GM21447 (cell line): Measurements from ENCODE around the gene ZNF43.
"Not testable (repeated sequence)": the region's sequence is repeated elsewhere in the genome, so short reads cannot be mapped to it uniquely, and the experiment has no call there.

Experiments used
- ATAC-seq: cut with Tn5 transposase; IDR thresholded peaks from one replicate; pipeline ENCODE4 v1.9.1; 2021; ENCODE audit not compliant: unreplicated experiment

The ZNF43 gene

DNA sequence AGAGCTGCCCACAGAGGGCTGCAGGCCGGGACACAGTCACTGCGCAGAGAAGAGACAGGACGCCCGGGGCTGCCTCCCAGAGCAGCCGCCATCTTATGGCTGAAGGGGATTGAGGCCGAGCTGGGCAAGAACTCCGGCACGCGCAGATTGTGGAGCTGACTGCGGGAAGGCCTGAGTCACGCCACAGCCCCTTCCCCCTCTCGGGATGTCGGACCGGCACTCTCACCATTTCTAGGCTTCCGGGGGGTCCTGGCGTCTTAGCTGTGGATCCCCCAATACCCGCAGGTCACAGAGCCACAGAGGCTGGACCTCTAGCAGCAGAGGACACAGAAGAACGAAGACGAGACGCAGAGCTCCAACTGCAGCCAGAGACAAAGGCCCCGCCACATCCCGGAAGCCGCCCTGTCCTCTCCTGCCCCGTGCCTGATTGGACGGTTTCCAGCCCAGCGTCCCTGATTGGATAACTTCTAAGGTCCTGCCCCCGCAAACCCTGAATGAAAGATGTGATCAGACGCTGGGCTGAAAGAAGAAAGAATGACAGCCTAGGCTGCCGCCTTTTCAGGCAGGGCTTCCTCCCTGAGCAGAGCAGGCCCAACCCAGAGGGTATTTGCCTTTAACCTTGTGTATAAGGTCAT is at the start of gene ZNF43:
TSS of gene ZNF43 (minus strand) at position 373 of the 635 bp plus-strand sequence. CDS start at position 229, 144 bp downstream.
- ATAC-seq, result peak; percentile 95

DNA sequence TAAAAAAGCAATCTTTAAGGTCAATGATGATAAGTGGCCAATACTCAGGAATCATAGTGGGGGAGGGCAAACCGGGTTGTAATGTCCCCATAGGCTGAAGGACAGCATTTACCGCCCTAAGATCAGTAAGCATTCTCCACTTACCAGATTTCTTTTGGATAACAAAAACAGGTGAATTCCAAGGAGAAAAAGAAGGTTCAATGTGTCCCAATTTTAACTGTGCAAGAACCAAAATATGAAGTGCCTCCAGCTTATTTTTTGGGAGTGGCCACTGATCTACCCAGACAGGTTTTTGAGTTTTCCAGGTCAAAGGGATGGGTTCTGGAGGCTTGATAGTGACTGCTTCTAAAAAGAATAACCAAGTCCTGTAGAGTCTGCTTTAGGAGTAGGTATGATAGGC is 49.5 kb upstream of the ZNF43 start:
- not testable (repeated sequence) for ATAC-seq

DNA sequence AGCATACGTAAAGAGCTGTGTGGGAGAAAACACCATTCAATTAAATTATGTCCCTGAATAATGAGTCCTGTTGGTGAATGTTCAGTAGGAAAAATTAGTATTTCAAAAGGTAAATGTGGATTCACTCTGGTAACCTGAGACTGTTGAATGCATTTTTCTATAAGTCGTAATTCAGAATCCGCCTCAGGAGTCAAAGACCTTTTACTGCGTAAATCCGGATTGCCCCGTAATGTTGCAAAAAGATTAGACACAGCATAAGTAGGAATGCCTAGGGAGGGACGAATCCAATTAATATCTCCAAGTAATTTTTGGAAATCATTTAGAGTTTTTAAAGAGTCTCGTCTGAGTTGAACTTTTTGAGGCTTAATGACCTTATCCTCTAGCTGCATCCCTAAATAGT is 48.8 kb upstream of the ZNF43 start:
- ATAC-seq, result not testable (repeated sequence)

DNA sequence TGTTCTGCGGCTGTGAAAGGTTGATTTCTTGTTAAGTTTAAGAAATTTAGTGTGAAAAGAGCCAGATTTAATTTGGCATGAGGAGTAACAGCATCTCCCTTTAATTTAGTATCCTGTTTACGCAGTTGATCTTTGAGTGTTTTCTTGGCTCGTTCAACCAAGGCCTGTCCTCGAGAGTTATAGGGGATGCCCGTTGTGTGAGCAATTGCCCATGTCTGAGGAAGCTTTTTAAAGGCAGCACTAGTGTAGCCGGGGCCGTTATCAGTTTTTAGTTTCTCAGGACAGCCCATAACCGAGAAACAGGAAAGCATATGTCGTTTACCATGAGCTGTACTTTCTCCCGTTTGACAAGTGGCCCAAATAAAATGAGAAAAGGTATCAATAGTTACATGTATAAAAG is 47.5 kb upstream of the ZNF43 start:
- no peak for ATAC-seq

DNA sequence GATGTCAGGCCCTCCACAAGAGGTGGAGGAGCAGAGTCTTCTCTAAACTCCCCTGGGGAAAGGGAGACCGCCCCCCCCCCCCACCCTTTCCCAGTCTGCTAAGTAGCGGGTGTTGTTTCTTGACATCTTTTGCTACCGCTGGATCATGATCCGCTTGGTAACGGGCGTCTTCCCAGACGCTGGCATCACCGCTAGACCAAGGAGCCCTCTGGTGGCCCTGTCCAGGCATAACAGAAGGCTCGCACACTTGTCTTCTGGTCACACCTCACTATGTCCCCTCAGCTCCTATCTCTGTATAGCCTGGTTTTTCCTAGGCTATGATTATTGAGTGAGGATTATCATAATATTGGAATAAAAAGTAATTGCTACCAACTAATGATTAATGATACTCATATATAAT is 44.8 kb upstream of the ZNF43 start:
- not testable (repeated sequence) for ATAC-seq

DNA sequence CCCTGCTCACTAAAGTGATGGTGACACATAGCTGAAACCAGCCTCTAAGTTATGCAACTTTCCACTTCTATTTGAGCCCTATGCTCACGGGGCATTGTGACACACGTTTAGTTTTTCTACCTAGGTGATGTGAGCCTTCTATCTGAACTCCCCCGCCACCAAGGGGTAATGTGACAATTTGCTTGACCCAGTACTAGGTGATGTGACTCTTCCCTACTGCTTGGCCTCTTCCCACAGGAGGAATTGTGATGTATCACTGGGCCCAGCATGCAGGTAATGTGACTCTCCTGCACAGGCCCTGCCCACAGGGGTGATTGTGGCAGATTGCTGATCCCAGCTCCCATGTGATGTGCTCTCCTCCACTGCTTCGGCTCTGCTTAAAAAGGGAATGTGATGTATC is 42.7 kb upstream of the ZNF43 start:
- no peak for ATAC-seq

DNA sequence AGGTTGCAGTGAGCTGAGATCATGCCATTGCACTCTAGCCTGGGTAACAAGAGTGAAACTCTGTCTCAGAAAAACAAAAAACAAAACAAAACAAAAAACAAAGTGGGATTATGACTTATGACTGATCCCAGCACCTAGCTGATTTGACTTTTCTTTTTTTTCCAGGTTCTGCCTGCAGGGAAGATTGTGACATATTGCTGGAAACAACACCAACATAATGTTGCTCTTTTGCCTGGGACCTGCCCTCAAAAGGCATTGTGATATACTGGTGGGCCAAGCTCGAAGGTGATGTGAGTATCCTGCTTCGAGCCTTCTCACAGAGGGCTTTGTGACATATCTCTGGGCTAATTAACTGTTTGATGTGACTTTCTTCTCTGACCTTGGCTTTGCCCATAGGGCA is 42.0 kb upstream of the ZNF43 start:
- ATAC-seq, result no peak

DNA sequence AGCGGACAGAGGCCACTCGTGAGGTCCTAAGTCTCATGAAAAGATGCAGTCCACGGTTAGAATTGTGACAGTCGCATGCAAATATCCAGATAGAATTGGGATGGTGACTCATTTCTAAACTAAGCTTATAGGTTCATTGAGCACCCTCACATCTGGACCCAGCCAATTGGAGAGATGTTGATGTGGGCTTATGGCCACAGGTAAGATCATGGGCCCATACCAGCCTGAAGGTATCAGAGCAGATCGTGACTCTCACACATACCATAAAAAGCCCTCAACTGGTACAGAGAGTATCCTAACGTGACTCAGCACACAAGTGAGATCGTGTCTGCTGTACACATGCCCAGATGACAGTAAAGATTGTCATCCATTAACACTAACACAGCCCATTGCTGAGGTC is 40.6 kb upstream of the ZNF43 start:
- ATAC-seq, result not testable (repeated sequence)

DNA sequence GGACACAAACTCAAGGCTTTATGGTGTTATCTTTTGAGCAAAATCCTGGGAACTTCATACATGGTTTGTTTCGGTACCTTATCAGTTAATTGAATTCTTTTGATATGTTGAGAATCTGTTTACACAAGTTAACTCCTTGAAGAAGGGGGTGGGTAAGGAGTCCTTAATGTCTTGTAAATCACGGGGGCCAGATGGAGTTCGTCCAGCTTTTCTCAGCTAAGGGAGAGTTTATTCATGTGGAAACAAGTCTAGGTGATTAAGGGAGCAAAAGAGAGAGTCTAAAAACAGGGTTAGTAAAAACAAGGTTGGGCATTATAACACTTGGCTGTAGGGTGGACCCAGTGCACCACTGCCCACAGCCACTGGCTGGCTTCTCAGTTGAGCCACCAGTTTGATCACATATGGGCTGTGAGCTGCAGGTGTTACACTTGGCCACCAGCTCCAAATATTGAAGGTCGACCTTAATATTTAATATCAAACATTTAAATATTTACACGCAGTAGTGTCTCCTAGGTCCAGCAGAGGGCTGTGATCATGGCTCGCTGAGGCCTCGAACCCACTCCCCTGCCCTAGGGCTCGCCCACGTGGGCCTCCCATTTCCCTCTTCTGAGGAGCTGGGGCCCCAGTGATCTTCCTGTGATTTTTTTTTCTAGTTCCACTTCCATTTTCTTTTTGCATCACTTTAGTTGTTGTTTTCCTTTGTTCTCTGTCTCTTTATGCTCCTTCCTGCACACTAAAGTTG is 21.0 kb upstream of the ZNF43 start:
- no peak for ATAC-seq

DNA sequence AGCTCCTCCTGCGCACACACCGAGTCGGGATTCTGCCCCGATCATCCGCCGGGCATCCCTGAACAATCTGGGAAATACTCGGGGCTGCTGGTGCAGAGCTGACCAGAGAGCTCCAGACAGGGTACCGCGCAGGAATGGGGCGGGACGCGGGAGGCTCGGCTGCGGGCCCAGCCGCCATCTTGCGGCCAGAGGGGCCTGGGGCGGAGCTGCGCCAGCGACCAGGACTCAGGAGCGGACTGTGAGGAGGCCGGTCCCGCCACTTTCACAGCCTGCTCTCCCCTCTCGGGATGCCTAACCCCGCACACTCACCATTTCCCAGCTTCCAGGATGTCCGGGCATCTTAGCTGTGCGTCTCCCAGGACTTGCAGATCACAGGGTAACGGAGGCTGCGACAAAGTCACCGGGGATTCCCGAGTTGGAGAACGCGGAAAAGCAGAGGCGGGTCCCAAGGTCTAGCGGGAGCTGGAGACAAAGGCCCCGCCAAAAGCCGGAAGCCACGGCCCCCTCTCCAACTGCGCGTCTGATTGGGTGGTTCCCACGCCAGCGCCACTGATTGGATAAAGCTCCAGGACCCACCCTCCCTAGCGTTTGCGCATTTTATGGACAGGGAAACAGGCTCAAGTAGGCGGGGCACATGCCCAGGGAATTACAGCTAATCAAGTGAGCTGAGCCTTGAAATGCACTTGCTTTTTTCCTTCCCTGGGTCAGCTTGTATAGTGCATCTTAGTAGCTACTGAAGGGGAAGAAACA is 15.8 kb upstream of the ZNF43 start:
- ATAC-seq, result peak; percentile 96

DNA sequence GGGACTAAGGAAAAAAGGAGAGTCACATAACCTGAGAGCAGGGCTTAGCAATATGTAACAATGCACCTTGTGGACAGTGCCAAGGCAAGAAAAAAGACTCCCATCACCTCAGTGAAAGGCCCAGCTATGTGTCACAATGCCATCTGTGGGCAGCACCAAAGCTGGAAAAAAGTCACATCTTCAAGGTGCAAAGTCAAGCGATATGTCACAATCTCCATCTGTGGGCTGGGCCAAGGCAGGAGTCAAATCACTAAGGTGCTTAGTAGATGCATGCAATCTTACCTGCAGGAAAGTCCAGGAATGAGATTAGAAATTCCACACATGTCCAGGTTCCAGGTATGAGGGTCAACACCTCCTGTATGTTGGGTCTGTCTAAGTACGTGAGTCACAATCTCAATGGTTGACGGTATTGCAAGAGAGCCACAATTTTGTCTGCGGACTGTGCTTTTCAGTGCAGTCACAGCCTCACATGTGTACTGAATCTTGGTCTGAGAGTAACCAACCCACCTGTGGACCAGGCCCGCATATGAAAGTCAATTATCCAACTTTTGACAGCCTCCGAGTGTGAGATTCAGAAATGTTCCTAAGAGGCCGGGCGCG is 14.8 kb upstream of the ZNF43 start:
- no peak for ATAC-seq

DNA sequence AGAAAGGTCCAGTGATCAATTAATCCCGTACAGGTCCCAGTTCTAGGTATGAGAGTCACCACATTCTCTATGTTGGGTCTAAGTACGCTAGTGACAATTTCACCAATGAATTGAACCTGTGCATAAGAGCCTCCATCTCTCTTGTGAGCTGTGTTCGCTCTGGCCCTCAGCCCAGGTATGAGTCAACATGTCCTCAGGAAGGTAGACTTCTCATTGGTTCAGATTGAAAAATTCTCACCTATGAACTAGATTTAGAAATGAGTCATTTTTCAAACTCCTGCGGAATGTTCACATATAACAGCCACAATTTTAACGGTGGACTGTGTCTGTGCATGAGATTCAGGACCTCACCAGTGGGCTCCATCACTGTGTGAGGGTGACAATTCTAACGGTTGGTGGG is 12.7 kb upstream of the ZNF43 start:
- no peak for ATAC-seq

DNA sequence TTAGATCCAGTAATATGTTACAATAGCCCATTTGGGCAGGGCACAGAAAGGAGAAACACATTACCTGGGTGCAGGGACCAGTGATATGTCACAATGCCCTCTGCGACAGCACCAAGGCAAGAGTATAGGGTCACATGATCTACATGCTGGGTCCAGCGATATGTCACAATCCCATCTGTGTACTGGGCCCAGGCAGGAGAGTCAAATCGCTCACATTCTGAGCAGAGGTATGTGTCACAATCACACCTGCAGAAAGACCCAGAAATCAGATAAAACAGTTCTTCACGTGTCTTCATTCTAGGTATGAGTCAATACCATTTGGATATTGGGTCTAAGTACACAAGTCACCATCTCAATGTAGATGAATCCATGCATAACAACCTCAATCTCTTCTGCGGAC is 7.1 kb upstream of the ZNF43 start:
- no peak for ATAC-seq

DNA sequence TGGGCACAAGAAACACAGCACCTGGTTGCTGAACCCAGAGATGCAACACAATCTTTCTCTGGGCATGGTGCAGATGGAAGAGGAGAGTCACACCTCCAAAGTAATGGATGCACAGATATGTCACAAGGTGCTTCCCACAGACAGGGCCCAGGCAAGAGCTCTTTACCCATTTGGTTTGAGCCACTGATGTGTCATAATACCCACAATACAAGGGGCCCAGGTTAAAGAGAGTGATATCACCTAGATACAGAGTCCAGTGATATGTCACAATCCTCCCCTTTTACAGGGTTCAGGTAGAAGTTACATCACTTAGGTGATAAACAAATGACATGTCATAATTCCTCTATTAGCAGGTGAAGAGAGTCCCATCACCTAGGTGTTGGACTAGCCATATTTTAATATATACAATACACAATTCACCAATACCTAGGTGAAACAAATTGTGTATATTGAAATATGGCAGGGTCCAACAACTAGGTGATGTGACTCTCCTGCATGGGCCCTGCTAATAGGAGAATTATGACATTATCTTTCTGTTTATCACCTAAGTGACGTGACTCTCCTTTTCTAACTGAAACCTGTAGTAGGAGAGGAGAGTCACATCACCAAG is 5.6 kb upstream of the ZNF43 start:
- no peak for ATAC-seq

DNA sequence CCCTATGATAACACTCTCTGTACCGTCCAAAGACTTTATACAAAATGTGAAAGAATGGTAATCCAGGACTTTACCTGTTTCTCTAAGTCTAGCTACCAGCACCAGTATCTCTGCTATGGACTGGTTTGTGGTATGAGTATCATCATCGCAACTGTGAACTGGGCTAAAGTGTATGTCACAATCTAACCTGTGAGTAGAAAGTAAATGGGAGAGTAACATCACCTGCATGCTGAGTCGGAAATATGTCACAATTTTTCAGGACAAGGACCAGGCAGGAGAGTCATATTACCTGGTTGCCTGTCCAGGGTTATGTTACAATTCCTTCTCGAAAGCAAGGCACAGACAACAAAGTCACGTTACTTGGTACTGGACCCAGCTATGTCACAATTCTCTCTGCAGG is 5.1 kb upstream of the ZNF43 start:
- no peak for ATAC-seq

DNA sequence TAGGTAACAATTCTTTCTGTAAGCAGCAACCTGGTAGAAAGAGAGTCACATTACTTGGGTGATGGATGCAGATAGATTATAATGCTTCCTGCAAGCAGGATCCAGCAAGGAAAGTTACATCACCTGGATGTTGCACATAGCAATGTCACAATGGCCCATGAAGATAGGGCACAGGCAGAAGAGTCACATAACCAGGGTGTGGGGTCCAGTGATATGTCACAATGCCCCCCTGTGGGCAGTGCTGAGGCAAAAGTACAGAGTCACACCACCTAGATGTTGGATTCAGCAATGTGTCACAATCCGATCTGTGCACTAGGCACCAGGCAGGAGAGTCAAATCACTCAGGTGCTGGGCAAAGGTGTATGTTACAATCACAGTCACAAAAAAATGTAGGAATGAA is 4.0 kb upstream of the ZNF43 start:
- ATAC-seq, result no peak

DNA sequence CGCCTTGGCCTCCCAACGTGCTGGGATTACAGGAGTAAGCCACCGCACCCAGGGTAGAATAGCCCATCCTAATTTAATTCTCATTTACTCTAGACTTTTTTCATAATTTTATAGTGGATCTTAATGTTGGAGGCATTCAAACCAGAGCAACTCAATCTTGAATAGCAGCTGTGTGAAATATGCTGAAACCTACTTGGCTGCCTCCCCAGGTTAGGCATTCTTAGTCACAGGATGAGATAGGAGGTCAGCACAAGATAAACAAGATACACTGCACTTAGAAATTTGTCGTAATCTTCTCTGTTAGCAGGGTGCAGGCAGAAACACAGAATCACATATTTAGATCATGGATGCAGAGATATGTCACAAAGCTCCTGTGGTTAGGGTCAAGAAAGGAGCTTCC is 2.7 kb upstream of the ZNF43 start:
- ATAC-seq, result no peak

DNA sequence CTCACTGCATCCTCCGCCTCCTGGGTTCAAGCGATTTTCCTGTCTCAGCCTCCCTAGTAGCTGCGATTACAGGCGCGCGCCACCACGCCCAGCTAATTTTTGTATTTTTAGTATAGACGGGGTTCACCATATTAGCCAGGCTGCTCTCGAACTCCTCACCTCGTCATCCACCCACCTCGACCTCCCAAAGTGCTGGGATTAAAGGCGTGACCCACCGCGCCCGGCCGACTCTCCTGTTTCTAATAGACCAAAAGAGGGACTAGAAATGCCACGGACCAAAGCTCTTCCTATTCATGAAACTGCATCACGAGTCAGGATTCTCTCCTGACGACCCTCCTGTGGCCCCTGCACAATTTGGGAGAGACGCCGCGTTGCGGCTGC is 563 bp downstream of the ZNF43 start:
- no peak for ATAC-seq

DNA sequence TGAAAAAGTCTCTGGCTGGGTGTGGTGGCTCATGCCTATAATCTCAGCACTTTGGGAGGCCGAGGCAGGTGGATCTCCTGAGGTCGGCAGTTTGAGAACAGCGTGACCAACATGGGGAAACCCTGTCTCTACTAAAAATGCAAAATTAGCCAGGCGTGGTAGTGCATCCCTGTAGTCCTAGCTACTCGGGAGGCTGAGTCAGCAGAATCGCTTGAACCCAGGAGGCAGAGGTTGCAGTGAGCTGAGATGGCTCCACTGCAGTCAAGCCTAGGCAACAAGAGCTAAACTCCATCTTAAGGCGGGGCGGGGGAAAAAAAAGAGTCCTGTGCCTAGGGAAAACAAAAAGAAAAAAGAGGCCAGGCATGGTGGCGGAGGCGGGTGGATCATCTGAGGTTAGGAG is 2.2 kb downstream of the ZNF43 start:
- ATAC-seq, result no peak

DNA sequence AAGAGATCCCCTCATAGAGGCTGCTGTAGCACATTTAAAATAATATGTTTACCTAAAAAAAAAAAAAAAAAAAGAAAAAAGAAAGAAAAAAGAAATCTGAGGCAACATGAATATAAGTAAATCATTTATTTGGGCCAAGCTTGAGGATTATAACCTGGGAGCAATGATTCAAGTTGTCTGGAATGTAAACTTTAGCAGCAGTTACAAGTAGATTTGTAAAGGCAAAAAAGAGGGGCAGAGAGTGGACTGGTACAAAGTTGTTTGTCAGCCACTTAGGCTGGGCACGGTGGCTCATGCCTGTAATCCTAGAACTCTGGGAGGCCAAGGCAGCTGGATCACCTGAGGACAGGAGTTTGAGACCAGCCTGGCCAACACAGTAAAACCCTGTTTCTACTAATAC is 11.3 kb downstream of the ZNF43 start:
- ATAC-seq, result no peak

DNA sequence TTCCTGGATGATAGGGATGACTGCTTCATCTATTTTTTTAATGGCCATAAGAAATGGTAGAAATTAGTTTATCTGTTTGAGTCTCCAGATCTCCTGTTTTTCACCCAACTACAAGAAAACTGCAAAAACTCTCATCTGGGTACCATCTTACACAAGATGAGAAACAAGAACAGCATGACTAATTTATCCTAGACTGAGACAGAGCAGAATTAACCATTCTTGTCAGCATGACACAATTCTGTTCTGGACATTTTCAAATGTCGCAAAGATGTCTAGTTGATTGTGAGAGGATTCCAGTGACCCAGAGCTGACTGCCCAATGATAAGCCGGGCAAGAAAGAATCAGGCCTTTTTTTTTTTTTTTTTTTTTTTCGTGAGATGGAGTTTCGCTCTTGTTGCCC is 12.8 kb downstream of the ZNF43 start:
- ATAC-seq, result no peak
